ENCODE results near the gene THAP2.

The THAP2 gene

DNA sequence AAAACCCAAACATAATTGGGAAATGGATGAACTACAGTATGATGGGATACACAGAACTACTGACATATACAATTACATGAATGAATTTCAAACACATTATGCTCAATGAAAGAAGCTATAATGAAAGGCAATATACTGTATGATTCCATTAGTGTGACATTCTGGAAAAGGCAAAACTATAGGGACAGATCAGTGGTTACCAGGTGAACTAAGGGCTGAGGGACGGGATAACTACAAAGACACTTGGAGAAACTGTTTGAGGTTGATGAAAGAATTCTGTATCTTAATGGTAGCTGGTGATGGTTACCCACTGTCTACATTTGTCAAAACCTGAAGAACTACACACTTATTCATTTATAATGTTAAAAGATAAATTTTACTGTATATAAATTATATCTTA is 8.2 kb upstream of the THAP2 start:
- TF ChIP-seq PAX5 (IDR thresholded peaks at IDR 0.05; ENCODE audit: insufficient read depth, low read length, severe bottlenecking) (no peak), POLR2AphosphoS5 (IDR thresholded peaks at IDR 0.05; ENCODE audit: low read depth, low read length) (no peak)
- DNase-seq (ENCODE audit: insufficient read length, low spot score) (no peak), FAIRE-seq (no peak)

DNA sequence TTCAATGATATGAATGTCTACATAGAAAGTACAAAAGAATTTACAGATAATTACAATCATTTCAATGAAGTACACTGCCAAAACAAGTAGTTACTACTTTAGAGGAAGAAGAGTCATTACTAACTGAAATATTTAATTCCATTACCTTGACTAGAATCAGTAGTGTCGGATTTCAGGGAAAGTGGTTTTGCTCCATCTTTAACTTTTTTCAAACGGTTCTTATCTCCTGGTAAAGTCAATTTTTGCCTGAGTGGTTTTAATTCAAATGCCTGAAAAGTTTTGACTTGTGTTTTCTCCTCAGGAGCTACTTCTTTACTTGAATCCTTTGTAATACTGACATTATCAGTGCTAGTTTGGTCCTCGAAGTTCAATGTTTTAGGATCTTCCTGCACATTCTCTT is 7.4 kb upstream of the THAP2 start:
- TF ChIP-seq SPI1 (IDR thresholded peaks at IDR 0.05; ENCODE audit: low read depth, low read length) (no peak), PAX5 (IDR thresholded peaks at IDR 0.05; ENCODE audit: insufficient read depth, low read length, severe bottlenecking) (no peak), POLR2A (IDR thresholded peaks at IDR 0.05; ENCODE audit: low read depth, low read length) (no peak), POLR2AphosphoS5 (IDR thresholded peaks at IDR 0.05; ENCODE audit: low read depth, low read length) (no peak), TAF1 (IDR thresholded peaks at IDR 0.05; ENCODE audit: low read depth, low read length) (no peak), POU2F2 (IDR thresholded peaks at IDR 0.05; ENCODE audit: low read depth, low read length) (no peak)
- DNase-seq (ENCODE audit: insufficient read length, low spot score) (no peak), FAIRE-seq (no peak)

DNA sequence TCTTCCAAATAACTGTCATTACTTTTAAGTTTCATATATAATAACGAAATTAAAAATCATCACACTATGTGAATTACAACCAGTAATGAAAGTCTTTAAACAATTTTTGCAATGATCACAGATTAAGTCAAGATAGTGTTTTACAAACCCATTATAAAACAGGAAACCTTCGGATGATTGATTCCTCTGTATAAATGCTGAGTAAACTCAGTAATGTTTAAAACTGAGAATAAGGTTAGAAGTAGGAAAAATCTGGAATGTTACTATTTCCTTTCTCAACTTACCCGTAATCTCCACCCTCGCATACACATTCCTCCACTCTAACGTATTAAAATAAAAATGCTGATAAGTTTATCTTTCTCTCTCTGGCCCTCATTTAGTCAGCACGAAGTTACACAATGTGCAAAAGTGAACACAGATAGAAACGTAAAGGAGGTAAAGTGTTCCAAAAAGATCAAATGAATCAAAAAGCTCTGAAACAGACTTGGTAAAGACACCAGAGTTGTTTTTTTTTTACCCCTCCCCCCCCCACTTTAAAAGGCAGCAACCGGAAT is 2.0 kb upstream of the THAP2 start:
- DNase-seq (ENCODE audit: insufficient read length, low spot score) = no peak
- FAIRE-seq = no peak
- no peak for TF ChIP-seq TAF1 (IDR thresholded peaks at IDR 0.05; ENCODE audit: low read depth, low read length)
- TF ChIP-seq POU2F2 (IDR thresholded peaks at IDR 0.05; ENCODE audit: low read depth, low read length) = no peak
- no peak for TF ChIP-seq SPI1 (IDR thresholded peaks at IDR 0.05; ENCODE audit: low read depth, low read length)
- TF ChIP-seq POLR2AphosphoS5 (IDR thresholded peaks at IDR 0.05; ENCODE audit: low read depth, low read length) = no peak
- TF ChIP-seq PAX5 (IDR thresholded peaks at IDR 0.05; ENCODE audit: insufficient read depth, low read length, severe bottlenecking) = no peak
- TF ChIP-seq POLR2A (IDR thresholded peaks at IDR 0.05; ENCODE audit: low read depth, low read length) = no peak

DNA sequence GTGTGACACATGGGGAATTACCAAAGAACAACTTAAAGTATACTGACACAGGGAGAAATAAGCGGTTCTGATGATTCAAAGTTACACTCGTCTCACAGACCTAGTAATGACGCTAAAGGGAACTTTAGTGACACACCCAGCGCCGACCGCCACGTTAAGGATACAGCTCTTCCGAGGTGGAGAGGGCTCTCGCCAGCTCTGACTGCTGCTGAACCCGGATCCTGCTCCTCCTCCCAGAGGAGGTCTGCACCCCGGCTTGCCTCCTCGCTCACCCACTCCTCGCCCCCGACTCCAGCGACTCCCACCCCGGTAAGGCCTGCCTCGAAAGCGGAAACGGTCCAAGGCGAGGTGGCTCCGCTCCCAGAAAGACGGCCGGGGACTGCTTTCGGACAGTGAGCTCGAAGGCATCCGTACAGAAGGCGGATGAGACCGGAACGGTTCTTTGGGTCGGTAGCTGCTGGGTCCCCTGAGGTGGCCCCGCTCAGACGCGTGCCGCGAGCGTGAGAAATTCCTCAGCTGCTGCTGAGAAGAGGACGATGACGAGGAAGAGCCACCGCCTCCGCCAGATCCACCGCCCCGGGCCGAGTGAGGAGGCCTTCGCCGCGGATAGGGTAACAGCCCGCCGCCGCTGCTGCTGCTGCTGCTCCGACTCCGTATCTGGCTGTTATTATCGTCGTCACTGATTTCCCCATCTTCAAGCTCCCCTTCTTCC is 1.1 kb upstream of the THAP2 start:
- TF ChIP-seq SPI1 (IDR thresholded peaks at IDR 0.05; ENCODE audit: low read depth, low read length) (peak; percentile 53; the same call in 1 of the 2 replicates), TAF1 (IDR thresholded peaks at IDR 0.05; ENCODE audit: low read depth, low read length) (no peak), POLR2A (IDR thresholded peaks at IDR 0.05; ENCODE audit: low read depth, low read length) (peak; percentile 83), POU2F2 (IDR thresholded peaks at IDR 0.05; ENCODE audit: low read depth, low read length) (no peak), PAX5 (IDR thresholded peaks at IDR 0.05; ENCODE audit: insufficient read depth, low read length, severe bottlenecking) (no peak), POLR2AphosphoS5 (IDR thresholded peaks at IDR 0.05; ENCODE audit: low read depth, low read length) (peak; percentile 78; the same call in 1 of the 2 replicates)
- DNase-seq (ENCODE audit: insufficient read length, low spot score) (peak; percentile 8), FAIRE-seq (peak; percentile 84)

DNA sequence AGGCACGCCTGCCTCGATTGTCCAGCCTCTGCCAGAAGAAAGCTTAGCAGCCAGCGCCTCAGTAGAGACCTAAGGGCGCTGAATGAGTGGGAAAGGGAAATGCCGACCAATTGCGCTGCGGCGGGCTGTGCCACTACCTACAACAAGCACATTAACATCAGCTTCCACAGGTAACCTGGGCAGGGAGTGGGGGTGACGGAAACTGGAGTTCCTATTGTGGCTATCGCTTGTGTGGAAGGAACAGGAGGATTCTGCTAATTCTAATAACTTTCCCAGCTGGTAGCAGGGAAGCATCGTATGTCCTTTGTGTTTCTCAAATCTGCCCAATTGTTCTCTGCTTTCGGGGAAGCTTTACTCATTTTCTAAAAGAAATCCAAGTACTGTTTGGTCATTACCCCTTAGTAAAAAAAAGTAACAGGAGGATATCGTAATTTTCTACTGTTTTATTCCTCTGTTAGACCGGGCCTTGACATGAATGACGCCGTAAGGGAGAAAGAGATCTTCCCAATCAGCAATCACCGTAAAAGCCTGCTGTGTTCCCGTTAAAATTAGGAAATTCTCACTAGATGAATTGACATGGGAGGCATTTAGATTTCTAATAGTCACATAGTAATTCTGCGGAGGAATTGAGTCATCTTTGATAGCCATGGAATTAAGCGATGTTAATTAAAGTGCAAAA is 449 bp downstream of the THAP2 start:
- no peak for FAIRE-seq
- DNase-seq (ENCODE audit: insufficient read length, low spot score) = no peak
- no peak for TF ChIP-seq POLR2AphosphoS5 (IDR thresholded peaks at IDR 0.05; ENCODE audit: low read depth, low read length)
- 0 out of 2 replicates have a peak, but pooled peaks have one; percentile 1 for TF ChIP-seq POU2F2 (IDR thresholded peaks at IDR 0.05; ENCODE audit: low read depth, low read length)
- TF ChIP-seq PAX5 (IDR thresholded peaks at IDR 0.05; ENCODE audit: insufficient read depth, low read length, severe bottlenecking) = no peak
- peak; percentile 34; the same call in 1 of the 2 replicates for TF ChIP-seq POLR2A (IDR thresholded peaks at IDR 0.05; ENCODE audit: low read depth, low read length)
- no peak for TF ChIP-seq TAF1 (IDR thresholded peaks at IDR 0.05; ENCODE audit: low read depth, low read length)
- TF ChIP-seq SPI1 (IDR thresholded peaks at IDR 0.05; ENCODE audit: low read depth, low read length) = no peak

DNA sequence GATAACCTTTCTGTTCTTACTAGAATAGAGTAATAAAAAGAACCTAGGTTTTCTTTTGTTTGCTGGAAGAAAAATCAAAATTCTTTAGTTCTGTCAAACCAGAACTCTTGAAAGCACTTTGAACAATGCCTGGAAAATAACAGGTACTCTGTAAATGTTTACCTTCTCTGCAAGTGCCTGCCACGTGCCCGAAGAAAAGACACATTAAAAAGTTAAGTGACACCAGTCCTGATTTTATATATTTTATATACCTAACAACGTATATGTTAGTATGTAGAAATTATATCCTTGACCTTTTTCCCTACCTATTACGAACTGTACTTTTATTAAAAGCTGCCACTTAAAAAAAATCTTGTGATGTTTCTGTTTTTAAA is 976 bp downstream of the THAP2 start:
- no peak for DNase-seq (ENCODE audit: insufficient read length, low spot score)

DNA sequence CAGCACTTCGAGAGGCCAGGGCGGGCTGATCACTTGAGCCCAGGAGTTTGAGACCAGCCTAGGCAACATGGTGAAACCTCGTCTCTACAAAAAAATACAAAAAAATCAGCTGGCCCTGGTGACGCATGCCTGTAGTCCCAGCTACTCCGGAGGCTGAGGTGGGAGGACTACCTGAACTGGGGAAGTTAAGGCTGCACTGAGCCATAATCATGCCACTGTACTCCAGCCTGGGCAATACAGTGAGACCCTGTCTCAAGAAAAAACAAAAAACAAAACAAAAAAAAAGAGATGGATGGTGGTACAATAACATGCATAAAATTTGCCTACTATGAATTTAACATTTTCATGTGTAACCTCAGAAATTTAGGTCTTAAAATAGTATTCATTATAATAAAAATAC is 2.2 kb downstream of the THAP2 start:
- FAIRE-seq (no peak), DNase-seq (ENCODE audit: insufficient read length, low spot score) (no peak)
- TF ChIP-seq POLR2AphosphoS5 (IDR thresholded peaks at IDR 0.05; ENCODE audit: low read depth, low read length) (no peak), POLR2A (IDR thresholded peaks at IDR 0.05; ENCODE audit: low read depth, low read length) (no peak), TAF1 (IDR thresholded peaks at IDR 0.05; ENCODE audit: low read depth, low read length) (no peak), SPI1 (IDR thresholded peaks at IDR 0.05; ENCODE audit: low read depth, low read length) (no peak)

More for the DNA sequence above, 976 bp downstream of the THAP2 start:
- FAIRE-seq = no peak
- TF ChIP-seq POLR2A (IDR thresholded peaks at IDR 0.05; ENCODE audit: low read depth, low read length) (no peak), POU2F2 (IDR thresholded peaks at IDR 0.05; ENCODE audit: low read depth, low read length) (no peak), TAF1 (IDR thresholded peaks at IDR 0.05; ENCODE audit: low read depth, low read length) (no peak), PAX5 (IDR thresholded peaks at IDR 0.05; ENCODE audit: insufficient read depth, low read length, severe bottlenecking) (no peak), SPI1 (IDR thresholded peaks at IDR 0.05; ENCODE audit: low read depth, low read length) (no peak), POLR2AphosphoS5 (IDR thresholded peaks at IDR 0.05; ENCODE audit: low read depth, low read length) (no peak)

DNA sequence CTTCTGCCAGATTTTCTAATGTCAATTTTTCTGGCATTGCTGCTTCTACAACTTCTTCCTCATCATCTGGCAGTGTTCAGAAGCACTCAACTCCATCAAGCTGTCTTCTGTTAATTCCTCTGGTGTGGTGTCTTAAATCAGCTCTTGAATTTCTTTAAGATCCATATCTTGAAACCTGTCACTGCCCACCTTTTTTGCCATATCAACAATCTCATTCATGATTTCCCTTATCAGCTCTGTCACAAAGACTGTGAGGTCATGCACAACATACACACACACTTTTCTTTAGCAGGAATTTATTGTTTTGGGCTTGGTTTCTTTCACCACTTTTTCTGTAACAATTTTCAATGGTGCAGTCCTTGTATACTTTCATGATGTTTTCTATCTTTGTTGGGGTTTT is 7.2 kb downstream of the THAP2 start:
- FAIRE-seq (no peak), DNase-seq (ENCODE audit: insufficient read length, low spot score) (no peak)
- TF ChIP-seq POLR2A (IDR thresholded peaks at IDR 0.05; ENCODE audit: low read depth, low read length) (no peak), POU2F2 (IDR thresholded peaks at IDR 0.05; ENCODE audit: low read depth, low read length) (no peak), POLR2AphosphoS5 (IDR thresholded peaks at IDR 0.05; ENCODE audit: low read depth, low read length) (no peak), SPI1 (IDR thresholded peaks at IDR 0.05; ENCODE audit: low read depth, low read length) (no peak), TAF1 (IDR thresholded peaks at IDR 0.05; ENCODE audit: low read depth, low read length) (no peak), PAX5 (IDR thresholded peaks at IDR 0.05; ENCODE audit: insufficient read depth, low read length, severe bottlenecking) (no peak)

DNA sequence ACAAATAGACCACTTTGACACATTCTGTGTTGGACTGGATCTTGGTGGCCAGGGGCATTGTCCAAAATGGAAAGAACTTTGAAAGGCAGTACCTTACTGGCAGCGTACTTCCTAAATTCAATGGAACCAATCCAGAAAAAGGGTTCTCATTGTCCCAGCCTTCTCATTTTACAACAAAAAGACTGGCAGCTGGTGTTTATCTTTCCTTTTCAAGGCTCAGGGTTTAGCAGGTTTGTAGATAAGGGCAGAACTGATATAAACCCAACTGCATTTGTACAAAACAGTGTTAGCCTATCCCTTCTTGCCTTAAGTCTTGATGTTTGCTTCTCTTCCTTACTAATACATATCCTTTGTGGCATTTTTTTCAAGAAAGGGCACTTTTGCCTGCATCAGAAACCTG is 7.7 kb downstream of the THAP2 start:
- DNase-seq (ENCODE audit: insufficient read length, low spot score) = no peak
- no peak for FAIRE-seq
- no peak for TF ChIP-seq POU2F2 (IDR thresholded peaks at IDR 0.05; ENCODE audit: low read depth, low read length)
- TF ChIP-seq TAF1 (IDR thresholded peaks at IDR 0.05; ENCODE audit: low read depth, low read length) = no peak
- no peak for TF ChIP-seq POLR2AphosphoS5 (IDR thresholded peaks at IDR 0.05; ENCODE audit: low read depth, low read length)
- TF ChIP-seq POLR2A (IDR thresholded peaks at IDR 0.05; ENCODE audit: low read depth, low read length) = no peak
- TF ChIP-seq PAX5 (IDR thresholded peaks at IDR 0.05; ENCODE audit: insufficient read depth, low read length, severe bottlenecking) = no peak
- TF ChIP-seq SPI1 (IDR thresholded peaks at IDR 0.05; ENCODE audit: low read depth, low read length) = no peak

All from GM12891 (cell line).